ENCODE measurements around the gene FAP.

FAP gene

GRCh38 chr2:162123806-162124758 lies 119.2 kb downstream of the FAP start:
- no peak overlapping the region for H3K9ac ChIP-seq (ENCODE audit: low read length)
- H3K27me3 ChIP-seq (ENCODE audit: control insufficient read depth in 1 of 2, insufficient read depth in 2 of 2, low read length in 2 of 2), result no peaks in the 10 kb centered on the region
- no peaks in the 10 kb centered on the region for H3K9me3 ChIP-seq (ENCODE audit: low read length)
- H3K36me3 ChIP-seq (ENCODE audit: insufficient read depth, low read length), result no peaks in the 10 kb centered on the region
- H3K27ac ChIP-seq (ENCODE audit: low read depth, low read length), result no peak overlapping the region
- peaks cover 16% of the 10 kb centered on the region for H3K4me1 ChIP-seq (ENCODE audit: insufficient read depth, low read length)
- no peak overlapping the region for H3K4me3 ChIP-seq (ENCODE audit: low read depth in 1 of 2, low read length in 2 of 2)

All from muscle layer of colon (tissue), 2 donors.